GM21723 (cell line): ENCODE results near the gene TTLL5.
"Not testable (repeated sequence)": the region's sequence is repeated elsewhere in the genome, so short reads cannot be mapped to it uniquely, and the experiment has no call there.

Experiments
- ATAC-seq: cut with Tn5 transposase; IDR thresholded peaks from one replicate; pipeline ENCODE4 v1.9.1; 2021; ENCODE audit warnings: mild to moderate bottlenecking, moderate library complexity; ENCODE audit not compliant: unreplicated experiment

Gene TTLL5

DNA sequence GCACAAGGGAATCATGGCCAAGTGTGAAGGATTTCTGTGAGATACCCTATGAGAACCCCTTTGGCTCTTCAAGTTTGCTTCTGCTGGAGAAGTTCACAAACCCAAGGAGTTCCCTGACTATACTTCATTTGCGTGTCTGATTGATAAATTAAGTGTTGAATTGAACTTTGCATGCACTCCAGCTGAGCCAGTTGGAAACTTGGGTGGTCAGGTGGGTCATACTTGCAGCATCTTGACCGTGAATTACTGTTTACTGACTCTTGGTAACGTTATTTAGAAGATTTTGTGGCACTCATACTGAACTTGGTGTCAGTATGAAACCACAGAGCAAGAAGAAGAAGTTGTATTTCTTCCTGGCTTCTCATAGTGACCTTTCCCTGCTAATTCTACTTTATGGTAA is 243.3 kb downstream of the TTLL5 start:
- ATAC-seq = no peak

DNA sequence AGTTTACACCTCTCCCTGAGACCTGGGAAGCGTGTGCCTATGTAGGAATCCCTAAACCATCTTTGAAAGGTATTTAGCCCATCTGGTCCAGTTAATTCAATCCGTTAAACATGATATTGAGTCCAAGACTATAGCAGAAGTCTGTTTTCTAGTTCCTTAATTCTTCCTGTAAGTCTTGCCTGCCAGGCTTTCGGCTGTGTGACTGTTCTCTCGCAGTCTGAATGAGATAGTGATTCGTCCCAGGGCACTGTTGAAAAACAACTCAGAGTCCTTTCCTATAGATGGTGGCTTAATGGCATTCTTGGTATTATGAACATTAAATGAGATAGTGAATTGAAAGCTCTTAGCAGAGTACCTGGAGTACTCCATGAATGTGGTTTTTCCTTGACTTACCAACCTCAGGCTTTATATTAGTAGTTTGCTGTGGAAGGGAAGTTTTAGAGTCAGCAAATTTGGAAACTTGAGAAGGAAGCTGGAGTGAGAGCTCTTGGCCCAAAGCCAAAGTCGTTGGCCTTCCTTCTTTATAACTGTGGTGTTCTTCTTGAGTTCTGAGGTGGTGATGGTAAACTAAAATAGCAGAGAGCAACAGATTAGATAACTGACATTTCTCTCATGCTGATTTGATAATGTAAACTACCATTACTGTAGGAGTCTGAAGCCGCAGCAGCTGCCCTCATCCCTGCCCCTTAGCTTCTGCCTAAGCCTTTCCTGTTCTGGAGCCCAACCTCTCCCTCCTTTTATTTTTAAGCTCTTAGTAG is 244.3 kb downstream of the TTLL5 start:
- ATAC-seq = no peak

DNA sequence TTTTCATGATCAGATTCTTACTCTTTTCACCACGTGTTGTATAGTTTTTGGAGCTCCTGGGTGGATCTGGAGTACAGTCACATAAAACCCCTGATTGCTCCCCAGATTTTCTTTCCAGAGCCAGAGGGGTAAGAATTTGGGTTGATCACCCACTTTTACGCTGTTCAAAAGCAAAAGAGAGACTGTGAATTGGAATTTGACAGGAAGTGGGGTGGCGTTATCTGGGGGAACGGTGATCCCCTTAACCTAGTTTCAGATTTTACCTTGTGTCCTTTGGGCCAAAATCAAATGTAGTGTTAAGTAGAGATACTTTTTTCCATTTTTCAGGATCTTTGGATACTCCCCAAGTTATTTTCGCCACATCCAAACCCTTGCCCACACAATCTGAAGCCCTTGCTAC is 245.2 kb downstream of the TTLL5 start:
- no peak for ATAC-seq

DNA sequence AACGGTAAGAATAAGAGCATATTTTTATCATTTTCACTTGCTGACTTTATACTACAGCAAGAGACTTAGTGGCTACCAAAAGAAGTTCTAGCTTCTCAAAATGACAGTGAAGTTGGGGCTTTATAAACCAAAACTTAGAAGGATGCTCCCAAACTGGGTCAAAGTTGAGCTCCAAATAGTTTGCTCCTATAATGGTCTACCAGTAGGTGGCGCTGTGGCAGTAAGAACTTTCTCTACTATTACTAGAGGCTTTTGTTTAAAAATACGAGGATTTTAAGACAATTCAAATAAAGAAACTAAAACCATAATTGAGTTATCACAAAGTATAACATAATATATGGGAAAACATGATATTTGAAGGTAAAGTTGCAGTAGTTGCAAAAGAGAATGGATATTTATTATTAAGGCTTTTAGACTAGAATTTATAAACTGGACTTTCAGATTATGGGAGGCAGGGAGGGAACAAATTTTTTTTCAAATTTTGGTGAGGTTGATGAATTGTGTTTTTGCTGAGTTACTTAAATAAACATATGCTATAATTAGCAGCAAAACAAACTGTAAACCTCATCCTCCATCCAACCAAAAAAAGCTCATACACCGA is 245.7 kb downstream of the TTLL5 start:
- no peak for ATAC-seq

DNA sequence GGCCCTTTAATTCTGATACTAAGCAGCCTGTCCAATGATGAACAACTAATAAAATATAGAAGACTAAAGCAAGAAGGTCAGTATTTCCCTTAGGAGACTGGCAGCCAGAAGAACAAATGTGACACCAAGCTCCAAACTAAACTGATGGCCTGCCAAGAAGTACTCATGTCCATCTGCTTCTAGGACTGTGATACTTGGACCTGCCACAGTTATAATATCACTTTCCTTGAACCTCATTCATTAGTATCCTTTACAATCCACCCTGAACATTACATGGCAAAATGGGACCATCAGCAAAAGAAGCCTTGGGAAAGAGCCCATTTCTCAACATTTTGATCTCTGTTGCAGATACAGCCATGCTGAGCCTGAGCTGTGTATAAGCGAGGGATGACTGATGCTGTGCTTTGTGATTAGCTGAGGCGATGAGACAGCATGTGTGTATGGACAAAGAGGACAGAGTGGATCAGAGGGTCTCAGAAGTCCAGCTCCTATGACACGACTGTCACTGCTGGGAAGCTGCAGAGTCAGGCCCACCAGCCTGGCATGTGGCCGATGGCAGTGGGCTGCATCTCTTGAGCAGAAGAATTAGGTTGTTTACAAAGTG is 246.8 kb downstream of the TTLL5 start:
- ATAC-seq = no peak

DNA sequence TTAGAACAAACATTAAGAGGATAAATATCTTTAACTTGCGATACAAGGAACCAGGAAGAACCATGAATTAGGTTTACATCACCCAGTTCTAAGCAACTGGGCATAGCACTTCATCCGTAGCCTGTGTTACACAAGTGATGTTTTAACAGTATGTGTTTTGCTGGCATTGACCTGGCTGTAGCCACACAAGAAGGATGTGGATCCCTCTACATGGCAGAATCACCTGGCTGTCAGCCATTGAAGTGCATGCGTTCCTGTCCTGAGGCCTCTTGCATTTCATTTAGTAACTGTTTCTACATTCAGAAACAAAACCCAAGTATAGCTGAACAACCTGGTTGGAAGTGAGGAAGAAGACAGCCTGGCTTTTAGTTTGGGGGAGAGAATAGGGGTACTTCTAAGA is 248.6 kb downstream of the TTLL5 start:
- no peak for ATAC-seq

DNA sequence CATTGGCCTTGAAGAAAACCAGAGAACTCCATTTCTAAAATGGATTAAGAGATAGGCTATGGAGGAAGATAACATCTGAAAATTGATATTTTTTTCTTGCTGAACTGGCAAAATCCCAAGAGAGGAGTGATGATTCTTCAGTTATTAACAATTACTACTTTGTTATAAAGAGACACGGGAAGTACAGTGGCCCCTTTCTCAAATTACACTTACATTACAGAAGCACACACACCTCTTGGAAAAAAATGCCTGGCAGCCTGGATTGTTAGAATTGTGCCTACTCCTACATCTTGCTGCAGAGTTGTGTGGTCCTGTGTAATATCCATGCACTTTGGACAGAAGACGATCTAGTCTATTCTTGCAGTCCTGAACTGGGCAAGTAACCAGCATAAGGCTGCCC is 249.0 kb downstream of the TTLL5 start:
- ATAC-seq = no peak

DNA sequence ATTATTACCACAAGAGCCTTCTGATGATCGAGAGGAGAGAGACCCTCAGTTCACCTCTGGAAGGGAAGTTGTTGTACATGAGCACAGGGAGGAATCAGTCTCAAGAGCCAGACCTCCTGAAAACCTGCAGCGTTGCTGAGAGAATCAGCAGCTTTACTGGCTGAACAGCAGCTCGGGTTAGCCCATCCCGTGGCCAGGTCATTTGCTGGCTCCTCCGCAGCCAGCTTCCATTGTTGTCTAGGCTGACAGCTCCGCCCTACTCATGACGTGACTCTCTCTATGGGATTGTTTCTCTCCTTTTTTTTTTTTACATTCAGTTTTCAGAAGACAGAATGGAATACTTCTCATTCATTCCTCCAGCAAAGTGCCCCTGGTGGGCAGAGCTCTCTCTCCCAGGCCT is 250.8 kb downstream of the TTLL5 start:
- ATAC-seq = no peak

DNA sequence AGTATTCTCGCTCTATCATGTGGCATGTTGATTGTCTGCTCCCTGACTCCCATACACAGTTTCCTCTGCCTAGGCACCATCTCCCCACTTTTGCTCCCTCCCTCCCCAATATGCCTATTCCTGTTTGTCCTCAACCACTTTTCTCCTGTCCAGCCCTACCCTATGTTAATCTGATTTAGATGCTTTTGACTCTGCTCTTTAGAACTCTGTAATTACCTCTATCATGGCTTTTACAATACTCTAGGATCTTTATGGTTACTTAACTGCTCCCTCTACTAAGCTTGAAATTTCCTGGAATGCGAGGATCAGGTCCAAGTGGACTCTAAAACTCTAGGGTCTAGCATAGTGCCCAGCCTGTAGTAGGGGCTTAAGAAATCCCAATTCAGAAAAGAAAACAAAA is 252.1 kb downstream of the TTLL5 start:
- ATAC-seq = no peak

DNA sequence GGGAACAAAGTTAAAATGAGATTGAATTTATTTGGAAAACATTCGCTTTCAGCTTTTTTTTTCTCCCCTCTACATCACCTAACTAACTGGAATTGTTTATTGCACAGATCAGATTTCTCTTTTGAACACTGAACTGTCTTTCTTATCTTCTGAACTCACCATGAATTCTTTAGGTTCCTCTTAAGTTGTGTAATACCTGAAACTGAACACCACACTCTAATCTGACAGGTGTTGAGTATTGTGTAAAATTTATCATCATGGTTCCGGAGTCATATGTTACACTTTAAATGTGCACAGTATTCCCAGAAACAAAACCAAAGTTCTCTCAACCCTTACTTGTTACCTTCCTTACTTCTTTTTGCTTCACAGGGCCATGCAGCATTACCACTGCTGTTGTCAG is 254.0 kb downstream of the TTLL5 start:
- ATAC-seq = no peak

DNA sequence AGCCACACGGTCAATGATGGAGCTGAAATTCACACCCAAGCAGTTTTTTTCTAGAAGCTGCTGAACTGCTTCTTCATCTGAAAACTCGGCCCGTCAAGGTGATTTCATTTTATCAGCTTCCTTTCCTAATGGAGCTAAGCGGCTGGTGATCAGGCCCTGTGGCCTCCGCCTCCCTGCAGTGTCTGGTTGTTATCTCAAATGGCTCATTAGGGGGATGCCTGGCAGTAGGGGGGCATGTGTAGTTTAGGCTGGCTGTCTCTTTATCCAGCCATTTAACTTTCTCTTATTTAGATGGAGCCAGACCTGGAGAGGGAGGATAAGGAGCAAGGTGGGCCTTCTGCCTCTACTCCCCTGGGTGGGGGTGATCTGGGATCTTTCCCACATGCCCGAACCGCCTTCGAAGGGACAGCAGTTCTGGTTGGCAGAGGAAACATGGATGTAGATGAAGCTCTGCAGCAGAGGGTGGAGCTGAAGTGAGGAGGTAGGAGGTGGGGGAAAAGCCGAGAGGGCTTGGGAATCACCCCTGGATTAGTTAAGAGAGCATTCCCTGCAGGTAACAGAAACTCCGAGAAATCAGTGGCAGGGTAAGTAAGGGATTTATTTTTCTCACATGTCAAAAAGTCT is 256.4 kb downstream of the TTLL5 start:
- ATAC-seq = no peak

DNA sequence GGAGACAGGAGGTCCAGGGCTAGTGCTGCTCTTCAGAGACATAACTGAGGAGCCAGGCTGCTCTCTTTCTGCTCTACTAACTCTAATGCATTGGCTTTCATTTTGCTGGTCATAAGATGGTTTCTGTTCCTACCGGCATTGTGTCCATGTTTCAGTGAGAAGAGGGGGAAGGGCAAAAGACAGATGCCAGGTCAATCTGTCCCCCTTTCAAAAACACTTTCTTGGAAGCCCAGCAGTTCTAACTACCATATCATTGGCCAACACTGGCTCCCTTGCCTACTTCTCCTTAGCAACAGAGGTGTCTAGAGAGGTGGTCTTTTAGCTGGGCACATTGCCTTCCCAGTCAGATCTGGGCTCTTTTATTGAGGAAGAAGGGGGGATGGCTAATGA is 256.9 kb downstream of the TTLL5 start:
- ATAC-seq = no peak

DNA sequence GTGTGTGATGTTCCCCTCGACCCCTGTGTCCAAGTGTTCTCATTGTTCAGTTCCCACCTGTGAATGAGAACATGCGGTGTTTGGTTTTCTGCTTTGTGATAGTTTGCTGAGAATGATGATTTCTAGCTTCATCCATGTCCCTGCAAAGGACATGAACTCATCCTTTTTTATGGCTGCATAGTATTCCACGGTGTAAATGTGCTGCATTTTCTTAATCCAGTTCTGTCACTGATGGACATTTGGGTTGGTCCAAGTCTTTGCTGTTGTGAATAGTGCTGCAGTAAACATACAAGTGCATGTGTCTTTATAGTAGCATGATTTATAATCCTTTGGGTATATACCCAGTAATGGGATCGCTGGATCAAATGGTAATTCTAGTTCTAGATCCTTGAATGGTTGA is 259.4 kb downstream of the TTLL5 start:
- ATAC-seq = not testable (repeated sequence)

DNA sequence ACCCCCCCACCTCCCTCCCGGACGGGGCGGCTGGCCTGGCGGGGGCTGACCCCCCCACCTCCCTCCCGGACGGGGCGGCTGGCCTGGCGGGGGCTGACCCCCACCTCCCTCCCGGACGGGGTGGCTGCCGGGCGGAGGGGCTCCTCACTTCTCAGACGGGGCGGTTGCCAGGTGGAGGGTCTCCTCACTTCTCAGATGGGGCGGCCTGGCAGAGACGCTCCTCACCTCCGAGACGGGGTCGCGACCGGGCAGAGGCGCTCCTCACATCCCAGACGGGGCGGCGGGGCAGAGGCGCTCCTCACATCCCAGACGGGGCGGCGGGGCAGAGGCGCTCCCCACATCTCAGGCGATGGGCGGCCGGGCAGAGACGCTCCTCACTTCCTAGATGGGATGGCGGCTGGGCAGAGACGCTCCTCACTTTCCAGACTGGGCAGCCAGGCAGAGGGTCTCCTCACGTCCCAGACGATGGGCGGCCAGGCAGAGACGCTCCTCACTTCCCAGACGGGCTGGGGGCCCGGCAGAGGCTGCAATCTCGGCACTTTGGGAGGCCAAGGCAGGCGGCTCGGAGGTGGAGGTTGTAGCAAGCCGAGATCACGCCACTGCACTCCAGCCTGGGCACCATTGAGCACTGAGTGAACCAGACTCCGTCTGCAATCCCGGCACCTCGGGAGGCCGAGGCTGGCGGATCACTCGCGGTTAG is 264.2 kb downstream of the TTLL5 start:
- ATAC-seq = not testable (repeated sequence)

DNA sequence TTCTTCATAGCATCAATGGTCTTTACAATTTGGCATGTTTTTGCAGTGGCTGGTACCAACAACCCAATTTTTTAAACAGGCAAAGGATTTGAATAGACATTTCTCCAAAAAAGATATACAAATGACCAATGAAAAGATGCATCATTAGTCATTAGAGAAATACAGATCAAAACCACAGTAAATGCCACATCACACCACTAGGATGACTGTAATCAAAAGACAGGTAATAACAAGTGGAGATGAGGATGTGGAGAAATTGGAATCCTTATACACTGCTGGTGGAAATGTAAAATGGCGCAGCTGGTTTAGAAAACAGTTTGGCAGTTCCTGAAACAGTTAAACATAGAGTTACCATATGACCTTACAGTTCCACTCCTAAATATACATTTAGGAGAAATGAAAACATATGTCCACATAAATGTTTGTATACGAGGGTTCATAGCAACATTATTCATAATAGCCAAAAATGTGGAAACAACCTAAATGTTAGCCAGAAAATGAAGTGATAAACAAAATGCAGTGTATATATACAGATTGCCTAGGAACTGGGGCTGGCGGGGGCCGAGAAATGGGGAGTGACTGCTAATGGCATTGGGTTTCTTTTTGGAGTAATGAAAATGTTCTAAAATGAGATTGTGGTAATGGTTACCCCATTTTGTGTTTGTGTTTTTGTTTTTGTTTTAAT is 265.5 kb downstream of the TTLL5 start:
- no peak for ATAC-seq

DNA sequence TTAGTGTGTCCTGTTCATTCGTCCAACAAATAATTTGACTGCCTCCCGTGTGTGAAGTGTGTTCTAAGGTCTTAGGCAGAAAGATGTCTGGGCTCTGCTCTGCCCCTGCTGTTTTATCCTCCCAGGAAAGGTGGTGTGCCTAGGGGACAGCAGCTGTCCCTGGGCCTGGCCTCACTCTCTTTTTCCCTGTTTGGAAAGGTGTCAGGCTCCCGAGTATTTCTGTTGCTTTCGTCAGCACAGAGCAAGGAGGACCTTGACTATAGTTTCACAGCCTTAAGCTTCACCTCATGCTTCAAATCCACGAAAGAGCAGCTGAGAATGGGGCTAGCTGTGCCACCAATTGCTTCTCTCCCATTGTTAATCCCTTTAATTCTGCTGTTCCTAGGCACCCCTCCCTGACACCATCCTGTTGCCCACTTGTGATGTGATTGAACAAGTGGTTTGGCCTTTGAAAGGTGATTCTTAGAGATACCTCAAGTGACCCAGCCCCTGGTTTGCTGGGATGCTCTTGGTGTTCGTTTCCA is 266.6 kb downstream of the TTLL5 start:
- no peak for ATAC-seq

DNA sequence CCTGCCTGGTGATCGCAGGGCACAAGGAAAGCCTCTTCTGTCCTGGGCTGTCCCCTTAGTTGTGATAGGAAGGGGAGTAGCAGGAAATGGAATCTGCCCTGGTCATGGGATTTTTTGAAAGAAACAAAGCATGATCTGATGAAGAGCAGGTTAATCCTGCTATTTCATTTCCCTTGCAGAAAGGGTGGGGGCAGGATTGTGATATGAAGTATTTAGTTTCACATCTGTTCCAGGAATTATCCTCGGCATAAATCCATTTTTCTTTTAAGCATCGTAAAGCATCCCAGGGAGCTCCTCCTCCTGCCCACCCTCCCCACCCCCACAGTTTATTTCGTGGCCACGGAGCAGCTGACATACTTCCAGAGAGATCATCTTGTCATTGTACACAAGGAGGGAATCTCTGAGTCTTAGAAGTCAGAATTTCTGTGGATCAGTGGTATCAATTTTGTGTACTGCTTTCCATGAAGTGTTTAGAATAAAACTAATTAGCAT is 267.7 kb downstream of the TTLL5 start:
- ATAC-seq = no peak

DNA sequence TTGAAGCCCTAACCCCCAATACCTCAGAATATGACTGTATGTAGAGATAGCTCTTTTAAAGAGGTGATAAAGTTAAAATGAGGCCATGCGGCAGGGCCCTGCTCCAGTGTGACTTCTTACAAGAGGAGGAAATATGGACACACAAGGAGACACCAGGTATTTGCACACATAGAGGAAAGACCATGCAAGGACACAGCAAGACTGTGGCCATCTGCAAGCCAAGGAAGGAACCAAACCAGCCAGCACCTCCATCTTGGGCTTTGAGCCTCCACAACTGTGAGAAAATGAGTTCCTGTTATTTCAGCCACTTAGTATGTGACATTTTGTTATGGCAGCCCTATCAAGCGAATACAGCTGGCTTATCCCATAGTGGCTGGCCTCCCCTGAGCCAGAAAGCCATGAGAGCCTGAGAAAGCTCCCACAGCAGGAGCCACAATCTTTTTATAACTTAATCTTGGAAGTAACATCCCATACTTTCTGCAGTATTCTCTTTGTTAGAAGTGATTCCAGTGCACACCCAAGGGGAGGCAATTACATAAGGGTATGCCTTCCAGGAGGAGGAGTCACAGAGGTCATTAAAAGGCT is 272.8 kb downstream of the TTLL5 start:
- no peak for ATAC-seq

DNA sequence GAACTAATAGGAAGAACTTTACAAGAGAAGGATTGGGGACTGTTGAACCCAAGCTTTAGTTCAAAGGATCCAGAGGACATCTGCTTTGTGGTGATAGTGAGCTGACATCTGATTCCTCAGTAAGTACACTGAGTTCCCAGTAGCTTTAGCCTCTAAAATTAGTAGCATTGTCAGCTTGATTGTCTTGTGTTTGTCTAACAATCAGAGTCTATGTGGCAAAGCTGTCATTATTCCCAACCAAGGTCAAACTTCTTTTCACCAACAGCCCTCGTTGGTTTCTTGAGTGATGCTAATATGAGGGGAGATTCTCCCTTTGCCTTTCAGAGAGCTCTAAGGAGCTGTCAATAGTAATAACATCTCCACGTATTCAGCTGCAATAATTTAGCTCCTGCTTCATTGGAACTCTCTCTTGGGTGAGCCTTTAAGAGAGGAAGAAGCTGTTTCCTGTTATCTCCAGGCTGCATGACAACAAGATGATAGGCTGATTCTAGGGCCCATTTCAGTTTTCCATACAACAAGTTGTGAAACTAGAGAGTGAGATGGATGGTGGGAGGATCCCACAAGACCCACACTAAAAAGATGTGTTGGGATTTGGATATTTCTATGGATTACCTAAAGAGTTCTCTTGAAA is 274.1 kb downstream of the TTLL5 start:
- ATAC-seq = no peak

DNA sequence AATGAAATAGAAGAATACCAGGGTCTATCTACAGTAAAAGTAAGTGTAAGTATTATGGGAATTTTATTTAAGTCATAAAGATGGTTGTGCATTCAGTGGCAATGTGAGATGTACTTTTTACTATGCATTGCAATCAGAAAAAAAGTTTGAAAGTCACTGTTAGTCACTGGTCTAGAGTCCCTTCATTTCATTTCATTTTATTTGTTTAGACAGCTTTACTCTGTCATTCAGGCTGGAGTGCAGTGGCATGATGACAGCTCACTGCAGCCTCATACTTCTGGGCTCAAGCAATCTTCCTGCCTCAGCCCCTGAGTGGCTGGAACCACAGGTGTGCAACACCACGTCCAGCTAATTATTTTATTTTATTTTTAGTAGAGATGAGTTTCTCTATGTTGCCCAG is 278.2 kb downstream of the TTLL5 start:
- ATAC-seq = no peak
